B cell (primary cell): ENCODE results near the gene ADGRD1. TPM values are rescaled to one million over a fixed set of nuclear protein-coding genes. Genes with fewer than 3 reads are reported as not detected.

Experiments used
- ATAC-seq: fragments of 200-7000 bp; cut with Tn5 transposase; one replicate; pipeline ENCODE4 v1.10.0; 2021; ENCODE audit warnings: low read depth, mild to moderate bottlenecking, moderate number of reproducible peaks, moderate library complexity
- CTCF ChIA-PET: fragments of 350-600 bp; sonication (Branson Sonifier 250); formaldehyde crosslinking; loops from one replicate; lab custom pipeline; 2021; ENCODE audit warnings: antibody characterized with exemption, inconsistent platforms; lab: Charles Lee
- POLR2A ChIA-PET: fragments of 350-600 bp; sonication (Branson Sonifier 250); formaldehyde crosslinking; loops from one replicate; lab custom pipeline; 2021; ENCODE audit warnings: antibody characterized with exemption; lab: Charles Lee
- DNase-seq: peaks from one replicate; pipeline ENCODE4 v3.0.0; 2013
- H2AFZ ChIP-seq: 2 replicates; pipeline ENCODE4 v1.6.1; 2012; ENCODE audit warnings: mild to moderate bottlenecking, low read depth, low read length; ENCODE audit not compliant: insufficient read depth, poor library complexity, severe bottlenecking
- H3K27ac ChIP-seq, 2 donors: 1 replicate in 1 of 2; 2 replicates in 1 of 2; pipeline ENCODE4 v1.5.1; 2012 to 2013; ENCODE audit warnings: low read length in 2 of 2, mild to moderate bottlenecking in 2 of 2, moderate library complexity in 1 of 2
- H3K27me3 ChIP-seq, 4 experiments: fragments of 200-600 bp in 1 of 4; sonication (generic) in 1 of 4; replicated peaks in 1 of 4; 1 replicate in 2 of 4; 2 replicates in 2 of 4; pipeline versions ENCODE4 v1.6.1 to v1.7.0; 2013 to 2016; ENCODE audit warnings: low read length in 3 of 4, mild to moderate bottlenecking in 2 of 4, mixed read lengths in 1 of 4, moderate library complexity in 1 of 4; ENCODE audit not compliant: insufficient read depth in 4 of 4, control insufficient read depth in 3 of 4; ENCODE audit errors: control extremely low read depth in 1 of 4
- H3K36me3 ChIP-seq, 2 experiments: replicated peaks in 1 of 2; 1 replicate in 1 of 2; 2 replicates in 1 of 2; pipeline versions ENCODE4 v1.6.1 to v1.7.1; 2013; ENCODE audit warnings: low read length in 1 of 2; ENCODE audit not compliant: insufficient read depth in 2 of 2, control insufficient read depth in 1 of 2; ENCODE audit errors: control extremely low read depth in 1 of 2, extremely low read depth in 1 of 2
- H3K4me1 ChIP-seq, 2 donors: fragments of 200-600 bp in 1 of 2; sonication (generic) in 1 of 2; 1 replicate in 1 of 2; 2 replicates in 1 of 2; pipeline versions ENCODE4 v1.5.1 to v1.6.1; 2013 to 2017; ENCODE audit warnings: low read length in 2 of 2; ENCODE audit not compliant: control insufficient read depth in 2 of 2, insufficient read depth in 2 of 2
- H3K4me2 ChIP-seq: replicated peaks from 2 replicates; pipeline ENCODE3; 2012; ENCODE audit warnings: mild to moderate bottlenecking, low read depth, low read length; ENCODE audit not compliant: poor library complexity, severe bottlenecking
- H3K4me3 ChIP-seq, 5 experiments: fragments of 200-600 bp in 1 of 5; sonication (generic) in 1 of 5; 1 replicate in 3 of 5; 2 replicates in 2 of 5; pipeline versions ENCODE4 v1.5.1 to v1.7.0; 2011 to 2016; ENCODE audit warnings: low read length in 4 of 5, mild to moderate bottlenecking in 4 of 5, low read depth in 2 of 5, control low read depth in 1 of 5, moderate library complexity in 1 of 5; ENCODE audit not compliant: insufficient read depth in 1 of 5; ENCODE audit errors: control extremely low read depth in 1 of 5, extremely low read depth in 1 of 5
- H3K79me2 ChIP-seq: fragments of 200-600 bp; sonication (generic); one replicate; pipeline ENCODE4 v1.6.0; 2016; ENCODE audit warnings: low read length; ENCODE audit not compliant: control insufficient read depth, insufficient read depth
- H3K9ac ChIP-seq: fragments of 200-600 bp; sonication (generic); 2 replicates; pipeline ENCODE4 v1.6.1; 2017; ENCODE audit warnings: mild to moderate bottlenecking, low read length, moderate library complexity
- H3K9me3 ChIP-seq, 3 donors: one replicate each; pipeline versions ENCODE4 v1.6.1 to v1.7.1; 2013; ENCODE audit warnings: low read length in 2 of 3; ENCODE audit not compliant: control insufficient read depth in 2 of 3, insufficient read depth in 1 of 3; ENCODE audit errors: control extremely low read depth in 1 of 3
- H4K20me1 ChIP-seq: 2 replicates; pipeline ENCODE4 v1.6.0; 2012; ENCODE audit warnings: mild to moderate bottlenecking, low read length; ENCODE audit not compliant: insufficient read depth, control insufficient read depth, poor library complexity, severe bottlenecking
- H3K27ac Mint-ChIP-seq: one replicate; pipeline ENCODE4 v1.8.0; 2021; ENCODE audit warnings: mixed read lengths
- H3K27me3 Mint-ChIP-seq: one replicate; pipeline ENCODE4 v1.8.0; 2021; ENCODE audit warnings: mixed read lengths
- H3K4me1 Mint-ChIP-seq: one replicate; pipeline ENCODE4 v1.8.0; 2021; ENCODE audit warnings: mixed read lengths
- H3K4me3 Mint-ChIP-seq: one replicate; pipeline ENCODE4 v1.8.0; 2021; ENCODE audit warnings: mixed read lengths
- H3K9me3 Mint-ChIP-seq: one replicate; pipeline ENCODE4 v1.8.0; 2022; ENCODE audit warnings: mixed read lengths; ENCODE audit not compliant: insufficient read depth
- CTCF ChIP-seq: fragments of 200-600 bp; IDR thresholded peaks from one replicate; pipeline ENCODE4 v1.8.0; 2022; ENCODE audit warnings: antibody characterized with exemption, mild to moderate bottlenecking
- EZH2 ChIP-seq: IDR thresholded peaks from 2 replicates; pipeline ENCODE4 v1.6.1; 2012; ENCODE audit warnings: borderline replicate concordance, low read depth, mild to moderate bottlenecking, moderate library complexity, low read length; ENCODE audit not compliant: insufficient read depth, poor library complexity, severe bottlenecking
- WGBS: methylation state at CpG from one replicate; pipeline ENCODE4 v1.1.5; 2013; ENCODE audit warnings: missing lambda C conversion rate; ENCODE audit not compliant: insufficient coverage; 5-methylcytosine and 5-hydroxymethylcytosine counted together
- intact Hi-C: fragments of 100-400 bp; cut with micrococcal nuclease; formaldehyde crosslinking; loops from one replicate; pipeline ENCODE4 v1.10.0; 2022
- polyA plus RNA-seq: library from polyadenylated mRNA; depleted of rRNA; stranded (reverse); fragments of >200 nt; gene quantifications from 2 replicates; pipeline ENCODE4 v1.2.3, GENCODE V29; 2012
- total RNA-seq, 2 donors: library from RNA; stranded (reverse); fragments of 120-200 nt in 1 of 2; gene quantifications; 1 replicate in 1 of 2; 2 replicates in 1 of 2; pipeline versions ENCODE4 v1.2.3 to v1.2.4, GENCODE V29; 2013 to 2022

ADGRD1 gene
- total and polyA plus RNA-seq, 2 donors (not counting 1 experiment from before 2014, with no cell fraction given), result 1.1 to 2.2 TPM

DNA sequence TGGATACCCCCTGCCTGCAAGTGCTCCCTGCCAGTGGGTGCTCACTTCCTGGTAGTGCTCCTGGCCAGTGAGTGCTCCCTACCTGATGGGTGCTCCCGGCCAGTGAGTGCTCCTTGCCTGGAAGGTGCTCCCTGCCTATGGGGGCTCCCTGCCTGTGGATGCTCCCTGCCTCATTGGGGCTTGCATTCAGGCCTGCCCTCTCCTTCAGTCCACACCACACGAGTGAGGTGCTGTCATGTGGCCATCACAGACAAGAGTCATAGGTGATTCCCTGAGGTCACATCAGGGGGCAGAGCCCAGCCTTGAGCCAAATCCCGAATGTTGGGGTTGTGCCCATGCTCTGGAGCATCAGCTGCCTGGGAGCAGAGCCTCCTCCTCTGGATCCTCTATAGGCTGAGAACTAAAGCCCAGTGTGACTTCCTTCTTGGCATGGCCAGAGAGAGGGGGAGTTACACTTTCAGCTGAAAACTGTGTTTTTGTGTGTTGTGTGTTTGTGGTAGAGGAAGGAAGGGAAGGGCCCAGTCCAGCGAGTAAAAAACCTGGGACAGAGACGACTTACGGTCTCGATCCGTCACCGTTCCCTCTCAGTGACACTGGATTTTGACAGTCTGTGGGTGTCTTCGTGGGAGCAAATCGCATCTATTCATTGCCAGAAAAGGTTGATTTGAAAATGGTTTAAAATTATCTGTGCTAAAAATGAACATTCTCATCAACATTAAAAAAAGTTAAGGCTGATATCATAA lies 136.0 kb downstream of the ADGRD1 start:
- no peak for ATAC-seq

More for the DNA sequence above, 136.0 kb downstream of the ADGRD1 start:
- peaks cover 5% of the 10 kb centered on the region for H3K27me3 Mint-ChIP-seq
- DNase-seq, result no peak
- WGBS, result 77% methylated on average over 6 of the region's 11 CpGs
- Histone ChIP-seq H2AFZ (no peak overlapping the region), H3K4me3 (no peak overlapping the region), H3K27ac (no peak overlapping the region), H3K27me3 (peaks cover 0 to 8% (median 0%) of the 10 kb centered on the region in 4 experiments), H3K36me3 (no peaks in the 10 kb centered on the region), H4K20me1 (no peaks in the 10 kb centered on the region), H3K9ac (no peak overlapping the region), H3K9me3 (peaks cover 0 to 2% (median 0%) of the 10 kb centered on the region in 3 donors), H3K4me1 (peaks cover 11 to 17% of the 10 kb centered on the region in 2 donors), H3K79me2 (no peaks in the 10 kb centered on the region), H3K4me2 (no peak overlapping the region)
- H3K27ac Mint-ChIP-seq, result no peak overlapping the region
- no peaks in the 10 kb centered on the region for H3K9me3 Mint-ChIP-seq
- H3K4me1 Mint-ChIP-seq, result peaks cover 16% of the 10 kb centered on the region
- ChIA-PET CTCF (no interaction called here), POLR2A (no interaction called here)
- TF ChIP-seq EZH2 (no peak), CTCF (no peak)
- no peak overlapping the region for H3K4me3 Mint-ChIP-seq
- intact Hi-C loops, result no loop called here
